Measurements from ENCODE around the gene AADACL3. TPM values are rescaled to one million over a fixed set of nuclear protein-coding genes. Genes with fewer than 3 reads are reported as not detected.

AADACL3 gene
- total RNA-seq, 1 donor from 2014 or later: 0.05 TPM

DNA sequence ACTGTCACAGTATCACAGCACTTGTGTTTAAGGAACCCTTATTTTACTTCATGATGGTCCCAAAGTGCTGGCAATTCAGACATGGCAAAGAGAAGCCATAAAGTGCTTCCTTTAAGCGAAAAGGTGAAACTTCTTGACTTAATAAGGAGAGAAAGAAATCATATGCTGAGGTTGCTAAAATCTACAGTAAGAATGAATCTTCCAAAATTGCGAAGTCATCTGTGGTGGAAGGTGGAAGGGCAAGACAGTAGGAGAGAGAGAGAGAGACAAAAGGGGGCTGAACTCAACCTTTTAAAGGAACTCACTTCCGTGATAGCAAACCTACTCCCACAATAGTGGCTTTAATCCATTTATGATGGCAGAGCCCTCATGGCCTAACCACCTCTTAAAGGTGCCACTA, 19.3 kb upstream of the AADACL3 start:
- H3K4me2 ChIP-seq (ENCODE audit: low read length): no peak overlapping the region
- DNase-seq (ENCODE audit: low read depth) (no peak), FAIRE-seq (no peak)
- TF ChIP-seq EZH2 (IDR thresholded peaks at IDR 0.05; ENCODE audit: insufficient read depth, low read length): no peak
- TF ChIP-seq, protein P1, sequence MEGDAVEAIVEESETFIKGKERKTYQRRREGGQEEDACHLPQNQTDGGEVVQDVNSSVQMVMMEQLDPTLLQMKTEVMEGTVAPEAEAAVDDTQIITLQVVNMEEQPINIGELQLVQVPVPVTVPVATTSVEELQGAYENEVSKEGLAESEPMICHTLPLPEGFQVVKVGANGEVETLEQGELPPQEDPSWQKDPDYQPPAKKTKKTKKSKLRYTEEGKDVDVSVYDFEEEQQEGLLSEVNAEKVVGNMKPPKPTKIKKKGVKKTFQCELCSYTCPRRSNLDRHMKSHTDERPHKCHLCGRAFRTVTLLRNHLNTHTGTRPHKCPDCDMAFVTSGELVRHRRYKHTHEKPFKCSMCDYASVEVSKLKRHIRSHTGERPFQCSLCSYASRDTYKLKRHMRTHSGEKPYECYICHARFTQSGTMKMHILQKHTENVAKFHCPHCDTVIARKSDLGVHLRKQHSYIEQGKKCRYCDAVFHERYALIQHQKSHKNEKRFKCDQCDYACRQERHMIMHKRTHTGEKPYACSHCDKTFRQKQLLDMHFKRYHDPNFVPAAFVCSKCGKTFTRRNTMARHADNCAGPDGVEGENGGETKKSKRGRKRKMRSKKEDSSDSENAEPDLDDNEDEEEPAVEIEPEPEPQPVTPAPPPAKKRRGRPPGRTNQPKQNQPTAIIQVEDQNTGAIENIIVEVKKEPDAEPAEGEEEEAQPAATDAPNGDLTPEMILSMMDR (IDR thresholded peaks at IDR 0.05; ENCODE audit: insufficient read depth, low read depth, low read length): no peak
- H3K79me2 ChIP-seq (ENCODE audit: insufficient read depth, low read length): no peaks in the 10 kb centered on the region
- H3K4me3 ChIP-seq (ENCODE audit: insufficient read depth, low read depth, low read length): no peak overlapping the region
- Mint-ChIP-seq H3K9me3 (ENCODE audit: unreplicated experiment) (peaks cover 13% of the 10 kb centered on the region), H3K4me1 (ENCODE audit: low read depth, unreplicated experiment) (no peaks in the 10 kb centered on the region), H3K4me3 (ENCODE audit: unreplicated experiment) (no peak overlapping the region), H3K36me3 (ENCODE audit: low read depth, unreplicated experiment) (no peaks in the 10 kb centered on the region), H3K27ac (ENCODE audit: unreplicated experiment) (no peak overlapping the region), H3K27me3 (ENCODE audit: low read depth, unreplicated experiment) (peaks cover 4% of the 10 kb centered on the region)
- H2AFZ ChIP-seq (ENCODE audit: low read depth, low read length): no peak overlapping the region
- H4K20me1 ChIP-seq (ENCODE audit: insufficient read depth, low read length): no peaks in the 10 kb centered on the region
- H3K9me3 ChIP-seq (ENCODE audit: insufficient read depth, low read depth, low read length): peaks cover 4% of the 10 kb centered on the region
- no peaks in the 10 kb centered on the region for H3K36me3 ChIP-seq (ENCODE audit: insufficient read depth, low read length)
- H3K9ac ChIP-seq (ENCODE audit: low read length): no peak overlapping the region
- no peaks in the 10 kb centered on the region for H3K27me3 ChIP-seq (ENCODE audit: insufficient read depth, low read length)
- no peak overlapping the region for H3K27ac ChIP-seq (ENCODE audit: low read depth, low read length)
- no peaks in the 10 kb centered on the region for H3K4me1 ChIP-seq (ENCODE audit: insufficient read depth, low read length)

DNA sequence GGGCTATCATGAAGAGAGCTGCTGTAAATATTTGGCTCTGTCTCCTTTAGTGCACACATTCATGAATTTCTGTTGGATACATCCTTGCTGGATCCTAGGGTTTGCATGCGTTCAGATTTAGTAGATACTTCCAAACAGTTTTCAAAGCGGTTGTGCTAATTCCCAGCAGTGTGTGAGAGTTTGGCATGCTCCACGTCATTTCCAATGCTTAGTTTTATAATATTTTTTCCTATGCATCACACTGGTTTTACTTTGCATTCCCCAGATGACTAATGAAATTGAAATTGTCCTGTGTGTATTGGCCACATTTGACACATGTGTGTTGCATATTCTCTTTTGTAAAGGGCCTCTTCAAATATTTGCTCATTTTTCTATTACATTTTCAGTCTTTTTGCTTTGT, 18.5 kb upstream of the AADACL3 start:
- no peak overlapping the region for H3K4me2 ChIP-seq (ENCODE audit: low read length)
- TF ChIP-seq, protein P1 (IDR thresholded peaks at IDR 0.05; ENCODE audit: insufficient read depth, low read depth, low read length): no peak
- no peak for TF ChIP-seq EZH2 (IDR thresholded peaks at IDR 0.05; ENCODE audit: insufficient read depth, low read length)
- peaks cover 6% of the 10 kb centered on the region for H3K9me3 ChIP-seq (ENCODE audit: insufficient read depth, low read depth, low read length)
- no peak overlapping the region for H2AFZ ChIP-seq (ENCODE audit: low read depth, low read length)
- no peak overlapping the region for H3K27ac ChIP-seq (ENCODE audit: low read depth, low read length)
- H3K79me2 ChIP-seq (ENCODE audit: insufficient read depth, low read length): no peaks in the 10 kb centered on the region
- no peak overlapping the region for H3K4me3 ChIP-seq (ENCODE audit: insufficient read depth, low read depth, low read length)
- DNase-seq (ENCODE audit: low read depth) (no peak), FAIRE-seq (peak; percentile 23)
- Mint-ChIP-seq H3K27ac (ENCODE audit: unreplicated experiment) (no peak overlapping the region), H3K4me3 (ENCODE audit: unreplicated experiment) (no peak overlapping the region), H3K27me3 (ENCODE audit: low read depth, unreplicated experiment) (peaks cover 4% of the 10 kb centered on the region), H3K36me3 (ENCODE audit: low read depth, unreplicated experiment) (no peaks in the 10 kb centered on the region), H3K9me3 (ENCODE audit: unreplicated experiment) (peaks cover 13% of the 10 kb centered on the region), H3K4me1 (ENCODE audit: low read depth, unreplicated experiment) (no peaks in the 10 kb centered on the region)
- no peaks in the 10 kb centered on the region for H3K27me3 ChIP-seq (ENCODE audit: insufficient read depth, low read length)
- H3K9ac ChIP-seq (ENCODE audit: low read length): no peak overlapping the region
- H3K36me3 ChIP-seq (ENCODE audit: insufficient read depth, low read length): no peaks in the 10 kb centered on the region
- H4K20me1 ChIP-seq (ENCODE audit: insufficient read depth, low read length): no peaks in the 10 kb centered on the region
- no peaks in the 10 kb centered on the region for H3K4me1 ChIP-seq (ENCODE audit: insufficient read depth, low read length)

- H3K79me2 ChIP-seq (ENCODE audit: insufficient read depth, low read length): no peaks in the 10 kb centered on the region
- Mint-ChIP-seq H3K9me3 (ENCODE audit: unreplicated experiment) (peaks cover 19% of the 10 kb centered on the region), H3K27ac (ENCODE audit: unreplicated experiment) (no peak overlapping the region), H3K4me3 (ENCODE audit: unreplicated experiment) (no peak overlapping the region), H3K27me3 (ENCODE audit: low read depth, unreplicated experiment) (peaks cover 2% of the 10 kb centered on the region), H3K4me1 (ENCODE audit: low read depth, unreplicated experiment) (no peaks in the 10 kb centered on the region), H3K36me3 (ENCODE audit: low read depth, unreplicated experiment) (peaks cover 1% of the 10 kb centered on the region)
- H2AFZ ChIP-seq (ENCODE audit: low read depth, low read length): no peak overlapping the region
- H3K4me1 ChIP-seq (ENCODE audit: insufficient read depth, low read length): no peaks in the 10 kb centered on the region
- H3K4me3 ChIP-seq (ENCODE audit: insufficient read depth, low read depth, low read length): no peak overlapping the region
- H3K9ac ChIP-seq (ENCODE audit: low read length): no peak overlapping the region
- no peak overlapping the region for H3K4me2 ChIP-seq (ENCODE audit: low read length)
- DNase-seq (ENCODE audit: low read depth) (no peak), FAIRE-seq (no peak)
- no peaks in the 10 kb centered on the region for H4K20me1 ChIP-seq (ENCODE audit: insufficient read depth, low read length)
- peaks cover 10% of the 10 kb centered on the region for H3K9me3 ChIP-seq (ENCODE audit: insufficient read depth, low read depth, low read length)
- H3K27me3 ChIP-seq (ENCODE audit: insufficient read depth, low read length): no peaks in the 10 kb centered on the region
- H3K36me3 ChIP-seq (ENCODE audit: insufficient read depth, low read length): no peaks in the 10 kb centered on the region
- no peak overlapping the region for H3K27ac ChIP-seq (ENCODE audit: low read depth, low read length)
- no peak for TF ChIP-seq EZH2 (IDR thresholded peaks at IDR 0.05; ENCODE audit: insufficient read depth, low read length)
- TF ChIP-seq, protein P1 (IDR thresholded peaks at IDR 0.05; ENCODE audit: insufficient read depth, low read depth, low read length): no peak
These were observed 12.0 kb upstream of the AADACL3 start for GRCh38 chr1:12703821-12704451.

Measured in astrocyte (in vitro differentiated cells and primary cell).